Brain microvascular endothelial cell (primary cell): ENCODE data around the gene TEDDM1.
"Not testable (repeated sequence)": the region's sequence is repeated elsewhere in the genome, so short reads cannot be mapped to it uniquely, and the experiment has no call there.

Experiments used
- DNase-seq: peaks from one replicate; pipeline ENCODE4 v3.0.0-alpha.2; 2020
- H3K27ac ChIP-seq: fragments of 250-450 bp; sonication (Bioruptor Pico); 2 replicates; pipeline ENCODE4 v1.5.1; 2020; ENCODE audit warnings: mild to moderate bottlenecking, moderate library complexity
- H3K27me3 ChIP-seq: fragments of 250-450 bp; sonication (Bioruptor Pico); replicated peaks from 2 replicates; pipeline ENCODE4 v1.5.1; 2020; ENCODE audit warnings: mild to moderate bottlenecking
- H3K36me3 ChIP-seq: fragments of 250-450 bp; sonication (Bioruptor Pico); replicated peaks from 2 replicates; pipeline ENCODE4 v1.5.1; 2020; ENCODE audit warnings: mild to moderate bottlenecking
- H3K4me3 ChIP-seq: 2 replicates; pipeline ENCODE4 v1.5.1; 2011; ENCODE audit warnings: low read depth, mild to moderate bottlenecking, control low read depth, low read length, moderate library complexity
- in situ Hi-C: cut with HindIII; loops from 2 replicates; pipeline ENCODE4 v1.10.0; 2017; ENCODE audit warnings: low sequenced_read_pairs, low pct_ligation_motif_present
- TF ChIP-seq, protein P1 (sequence below): IDR thresholded peaks from 2 replicates; pipeline ENCODE4 v1.5.1; 2011; ENCODE audit warnings: low read depth, mild to moderate bottlenecking, moderate library complexity, low read length, control low read depth, inconsistent platforms; ENCODE audit errors: missing control alignments

The TEDDM1 gene

DNA sequence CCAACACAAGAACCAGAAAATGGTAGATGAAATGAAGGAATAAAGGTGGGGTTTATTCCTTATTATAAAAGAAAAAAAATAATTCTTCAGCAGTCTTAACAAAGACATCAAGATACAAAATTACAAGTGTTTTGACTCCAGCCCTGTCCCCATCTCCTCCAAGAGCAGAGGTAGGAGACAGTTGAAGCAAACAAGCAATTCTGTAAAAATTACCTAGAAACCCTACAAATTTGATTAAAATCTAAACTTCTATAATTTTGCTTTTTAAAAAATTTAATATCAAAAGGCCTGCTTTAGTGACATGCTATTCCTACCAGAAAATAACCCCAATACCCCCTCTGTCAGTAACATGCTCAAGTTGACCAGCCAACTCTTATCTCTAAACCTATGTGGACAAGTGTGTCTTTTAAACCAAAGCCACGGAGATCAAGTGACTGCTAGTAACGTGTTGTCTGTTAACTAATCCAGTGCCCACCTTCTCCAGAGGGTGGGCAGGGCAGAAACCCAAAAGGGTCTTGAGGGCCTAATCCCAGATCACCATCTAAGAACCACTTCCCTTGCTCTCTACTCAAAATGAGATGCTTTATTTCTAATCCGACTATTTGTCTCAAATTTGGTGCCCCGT is 17.3 kb downstream of the TEDDM1 start:
- no peak for DNase-seq
- no peaks in the 10 kb centered on the region for H3K27me3 ChIP-seq
- peaks cover 60% of the 10 kb centered on the region for H3K36me3 ChIP-seq
- no peak overlapping the region for H3K4me3 ChIP-seq
- in situ Hi-C loops = no loop called here
- no peak overlapping the region for H3K27ac ChIP-seq
- TF ChIP-seq, protein P1, sequence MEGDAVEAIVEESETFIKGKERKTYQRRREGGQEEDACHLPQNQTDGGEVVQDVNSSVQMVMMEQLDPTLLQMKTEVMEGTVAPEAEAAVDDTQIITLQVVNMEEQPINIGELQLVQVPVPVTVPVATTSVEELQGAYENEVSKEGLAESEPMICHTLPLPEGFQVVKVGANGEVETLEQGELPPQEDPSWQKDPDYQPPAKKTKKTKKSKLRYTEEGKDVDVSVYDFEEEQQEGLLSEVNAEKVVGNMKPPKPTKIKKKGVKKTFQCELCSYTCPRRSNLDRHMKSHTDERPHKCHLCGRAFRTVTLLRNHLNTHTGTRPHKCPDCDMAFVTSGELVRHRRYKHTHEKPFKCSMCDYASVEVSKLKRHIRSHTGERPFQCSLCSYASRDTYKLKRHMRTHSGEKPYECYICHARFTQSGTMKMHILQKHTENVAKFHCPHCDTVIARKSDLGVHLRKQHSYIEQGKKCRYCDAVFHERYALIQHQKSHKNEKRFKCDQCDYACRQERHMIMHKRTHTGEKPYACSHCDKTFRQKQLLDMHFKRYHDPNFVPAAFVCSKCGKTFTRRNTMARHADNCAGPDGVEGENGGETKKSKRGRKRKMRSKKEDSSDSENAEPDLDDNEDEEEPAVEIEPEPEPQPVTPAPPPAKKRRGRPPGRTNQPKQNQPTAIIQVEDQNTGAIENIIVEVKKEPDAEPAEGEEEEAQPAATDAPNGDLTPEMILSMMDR = no peak

DNA sequence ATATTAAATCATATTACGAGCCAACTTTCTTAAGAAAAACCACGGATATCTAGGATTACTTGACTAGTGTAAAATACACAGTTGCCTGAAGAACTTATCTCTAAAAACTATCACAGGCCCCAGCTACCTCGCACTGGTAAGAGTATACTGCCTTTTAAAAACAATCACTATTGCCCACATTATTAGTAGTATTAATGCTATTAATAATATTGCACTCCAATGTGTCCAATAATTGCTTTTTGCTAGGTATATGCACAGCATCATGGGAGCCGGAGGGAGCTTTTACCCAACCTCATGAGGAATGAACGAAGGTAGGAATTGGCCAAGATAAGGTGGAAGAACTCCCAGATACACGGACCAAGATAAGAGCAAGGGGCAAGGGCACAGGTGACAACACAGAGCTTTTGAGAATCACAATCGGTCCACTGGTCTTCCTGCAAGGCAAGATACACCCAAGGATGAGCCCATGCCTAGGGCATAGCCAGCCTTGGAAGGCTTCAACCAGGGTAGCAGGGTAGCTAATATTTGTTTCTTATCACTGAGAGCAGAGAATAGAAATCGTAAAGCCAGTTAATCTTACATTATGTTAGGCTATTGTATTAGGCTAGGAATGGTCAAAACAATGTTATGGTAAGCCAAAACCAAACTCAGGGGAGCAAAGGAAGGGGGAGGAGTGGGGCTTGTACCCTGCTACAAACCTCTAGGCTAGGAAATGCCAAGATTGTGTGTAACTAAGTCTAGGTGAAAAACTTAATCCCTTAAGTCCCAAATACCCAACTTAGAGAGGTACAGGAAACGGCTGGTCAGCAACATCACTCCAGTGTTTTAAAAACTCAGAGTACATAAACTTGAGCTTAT is 18.3 kb downstream of the TEDDM1 start:
- no peak for DNase-seq
- no peak overlapping the region for H3K4me3 ChIP-seq
- in situ Hi-C loops = no loop called here
- H3K27ac ChIP-seq = no peak overlapping the region
- TF ChIP-seq, protein P1 = no peak
- no peaks in the 10 kb centered on the region for H3K27me3 ChIP-seq
- H3K36me3 ChIP-seq = peaks cover 50% of the 10 kb centered on the region

DNA sequence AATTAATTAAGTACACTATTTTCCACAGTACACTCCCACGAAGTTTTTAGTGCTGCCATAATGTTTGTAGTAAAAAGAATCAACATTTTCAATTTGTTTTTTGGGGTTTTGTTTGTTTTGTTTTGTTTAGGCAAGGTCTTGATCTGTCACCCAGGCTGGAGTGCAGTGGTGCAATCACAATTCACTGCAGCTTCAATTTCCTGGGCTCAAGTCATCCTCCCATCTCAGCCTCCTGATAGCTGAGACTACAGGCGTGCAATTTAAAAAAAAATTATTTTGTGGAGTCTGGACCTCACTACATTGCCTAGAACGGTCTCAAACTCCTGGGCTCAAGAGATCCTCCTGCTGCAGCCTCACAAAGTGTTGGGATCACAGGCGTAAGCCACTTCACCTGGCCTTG is 20.3 kb downstream of the TEDDM1 start:
- in situ Hi-C loops = no loop called here
- no peak overlapping the region for H3K4me3 ChIP-seq
- peaks cover 30% of the 10 kb centered on the region for H3K36me3 ChIP-seq
- no peak overlapping the region for H3K27ac ChIP-seq
- TF ChIP-seq, protein P1 = no peak
- no peak for DNase-seq
- H3K27me3 ChIP-seq = no peaks in the 10 kb centered on the region

DNA sequence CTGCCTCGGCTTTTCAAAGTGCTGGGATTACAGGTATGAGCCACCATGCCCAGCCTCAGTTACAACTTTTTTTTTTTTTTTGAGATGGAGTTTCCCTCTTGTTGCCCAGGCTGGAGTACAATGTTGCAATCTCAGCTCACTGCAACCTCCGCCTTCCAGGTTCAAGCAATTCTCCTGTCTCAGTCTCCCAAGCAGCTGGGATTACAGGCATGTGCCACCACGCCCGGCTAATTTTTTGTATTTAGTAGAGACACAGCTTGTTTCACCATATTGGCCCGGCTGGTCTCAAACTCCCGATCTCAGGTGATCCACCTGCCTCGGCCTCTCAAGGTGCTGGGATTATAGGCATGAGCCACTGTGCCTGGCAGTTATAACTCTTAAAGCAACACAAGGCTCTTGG is 20.7 kb downstream of the TEDDM1 start:
- peaks cover 28% of the 10 kb centered on the region for H3K36me3 ChIP-seq
- H3K4me3 ChIP-seq, H3K27ac ChIP-seq, in situ Hi-C loops, H3K27me3 ChIP-seq, DNase-seq: not testable (repeated sequence)

DNA sequence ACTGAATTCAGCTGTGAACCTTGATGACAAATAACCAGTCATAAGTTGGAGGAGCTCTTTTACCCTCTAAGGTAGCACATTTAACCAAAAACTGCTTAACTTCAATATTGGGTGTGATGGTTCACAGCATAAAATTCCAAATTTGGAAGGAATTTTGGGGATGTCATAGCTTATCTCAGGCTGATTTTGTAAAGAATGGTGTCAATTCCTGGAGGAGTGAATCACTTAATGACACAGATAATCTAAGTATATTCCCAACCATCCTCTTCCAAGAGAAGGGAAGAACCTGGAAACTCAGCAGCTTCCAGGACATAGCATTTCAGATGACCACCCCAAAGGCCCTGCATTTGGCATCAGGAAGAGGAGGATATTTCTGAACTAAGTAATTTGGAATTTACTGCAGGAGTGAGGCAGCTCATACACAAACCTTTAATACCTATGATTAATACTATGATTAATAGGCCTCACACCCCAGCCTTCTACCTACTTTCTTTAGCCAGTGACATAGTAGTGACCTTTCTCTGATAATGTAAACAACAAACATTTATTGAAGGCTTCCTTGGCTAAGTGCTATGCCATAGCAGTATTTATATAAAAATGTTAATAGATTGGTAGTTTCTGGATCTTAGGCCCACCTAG is 23.4 kb downstream of the TEDDM1 start:
- no peak overlapping the region for H3K4me3 ChIP-seq
- H3K27ac ChIP-seq = no peak overlapping the region
- DNase-seq = no peak
- in situ Hi-C loops = no loop called here
- no peaks in the 10 kb centered on the region for H3K27me3 ChIP-seq
- peaks cover 1% of the 10 kb centered on the region for H3K36me3 ChIP-seq
- TF ChIP-seq, protein P1 = no peak
